ENCODE results near the gene ZNF883. TPM values are rescaled to one million over a fixed set of nuclear protein-coding genes. Genes with fewer than 3 reads are reported as not detected.
"Not testable (repeated sequence)": the region's sequence is repeated elsewhere in the genome, so short reads cannot be mapped to it uniquely, and the experiment has no call there.

Gene ZNF883
- total RNA-seq, result 2.0 TPM
- polyA plus RNA-seq, result 1.6 TPM
- long read RNA-seq, donor 1, result 0 reads
- long read RNA-seq, donor 2, result 0 reads
- long read RNA-seq, donor 3, partial matches to known transcripts, result 0 of 2 reads
- long read RNA-seq, donor 3, other reads (novel, unspliced or antisense), result 0 of 2 reads
- long read RNA-seq, donor 4, result 0 reads
- long read RNA-seq, donor 5, partial matches to known transcripts, result 0 of 4 reads
- long read RNA-seq, donor 5, other reads (novel, unspliced or antisense), result 0 of 4 reads
- long read RNA-seq, donor 6, partial matches to known transcripts, result 0 of 1 reads
- long read RNA-seq, donor 6, other reads (novel, unspliced or antisense), result 0 of 1 reads
- long read RNA-seq, donor 7, partial matches to known transcripts, result 0 of 1 reads
- long read RNA-seq, donor 7, other reads (novel, unspliced or antisense), result 0 of 1 reads
- long read RNA-seq, donor 8, result 0 reads
- long read RNA-seq, donor 9, partial matches to known transcripts, result 0 of 1 reads
- long read RNA-seq, donor 9, other reads (novel, unspliced or antisense), result 0 of 1 reads
- long read RNA-seq, donor 10, partial matches to known transcripts, result 0 of 3 reads
- long read RNA-seq, donor 10, other reads (novel, unspliced or antisense), result 0 of 3 reads

DNA sequence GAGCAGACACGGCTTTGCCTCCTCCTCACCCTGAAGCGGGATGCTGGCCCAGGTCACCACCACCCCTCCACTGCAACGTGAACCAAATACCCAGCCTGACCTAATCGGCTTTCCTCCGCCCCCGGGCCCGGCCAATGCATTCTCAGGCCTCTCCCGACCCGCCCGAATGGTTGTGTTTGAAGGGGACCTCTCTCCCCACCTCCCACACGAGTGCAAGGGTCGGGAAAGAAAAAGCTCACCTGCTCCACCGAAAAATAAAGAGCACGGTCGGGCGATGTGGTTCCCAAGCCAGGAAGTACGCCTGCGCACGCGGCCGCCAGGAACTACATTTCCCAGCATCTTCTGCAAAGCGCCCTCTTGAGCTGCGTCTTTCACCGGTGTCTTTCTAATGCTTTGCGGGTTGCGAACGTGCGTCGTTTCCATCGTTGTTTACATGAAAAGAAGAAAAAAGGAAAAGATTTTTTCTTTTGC is at the start of gene ZNF883:
TSS of gene ZNF883 (minus strand) at position 282 of the 471 bp plus-strand sequence.
- Histone ChIP-seq H3K4me3 (ENCODE audit: low read length in 2 of 2) (peak within 1 kb of the TSS in 1 of 2 donors; percentile 33), H3K27ac (ENCODE audit: low read depth in 1 of 2, low read length in 1 of 2) (no peak within 1 kb of the TSS), H3K36me3 (ENCODE audit: control insufficient read depth in 2 of 2, insufficient read depth in 2 of 2, low read length in 1 of 2) (no peaks in the 10 kb centered on the region), H3K9me3 (ENCODE audit: control insufficient read depth in 2 of 2, insufficient read depth in 1 of 2, low read length in 1 of 2) (peaks cover 1 to 6% of the 10 kb centered on the region in 2 donors), H3K4me1 (ENCODE audit: control insufficient read depth in 2 of 2, insufficient read depth in 2 of 2, low read length in 2 of 2) (no peaks in the 10 kb centered on the region), H3K27me3 (ENCODE audit: control insufficient read depth in 2 of 2, insufficient read depth in 1 of 2, low read length in 1 of 2) (peaks cover 0 to 4% of the 10 kb centered on the region in 2 donors)
- 8% methylated on average over 30 of the region's 30 CpGs for WGBS
- peak; percentile 4 to 59 (median 29) for DNase-seq (ENCODE audit: low read depth in 6 of 9, low spot score in 9 of 9)

GRCh38 chr9:113061072-113061850 is 49.3 kb upstream of the ZNF883 start:
- H3K4me1 ChIP-seq (ENCODE audit: control insufficient read depth in 2 of 2, insufficient read depth in 2 of 2, low read length in 2 of 2); DNase-seq (ENCODE audit: low read depth in 6 of 9, low spot score in 9 of 9); H3K4me3 ChIP-seq (ENCODE audit: low read length in 2 of 2); H3K27ac ChIP-seq (ENCODE audit: low read depth in 1 of 2, low read length in 1 of 2); H3K36me3 ChIP-seq (ENCODE audit: control insufficient read depth in 2 of 2, insufficient read depth in 2 of 2, low read length in 1 of 2): not testable (repeated sequence)
- Histone ChIP-seq H3K9me3 (ENCODE audit: control insufficient read depth in 2 of 2, insufficient read depth in 1 of 2, low read length in 1 of 2) (peaks cover 15 to 37% of the 10 kb centered on the region in 2 donors), H3K27me3 (ENCODE audit: control insufficient read depth in 2 of 2, insufficient read depth in 1 of 2, low read length in 1 of 2) (peaks cover 9 to 12% of the 10 kb centered on the region in 2 donors)
- WGBS, result 16% methylated on average over 23 of the region's 33 CpGs

DNA sequence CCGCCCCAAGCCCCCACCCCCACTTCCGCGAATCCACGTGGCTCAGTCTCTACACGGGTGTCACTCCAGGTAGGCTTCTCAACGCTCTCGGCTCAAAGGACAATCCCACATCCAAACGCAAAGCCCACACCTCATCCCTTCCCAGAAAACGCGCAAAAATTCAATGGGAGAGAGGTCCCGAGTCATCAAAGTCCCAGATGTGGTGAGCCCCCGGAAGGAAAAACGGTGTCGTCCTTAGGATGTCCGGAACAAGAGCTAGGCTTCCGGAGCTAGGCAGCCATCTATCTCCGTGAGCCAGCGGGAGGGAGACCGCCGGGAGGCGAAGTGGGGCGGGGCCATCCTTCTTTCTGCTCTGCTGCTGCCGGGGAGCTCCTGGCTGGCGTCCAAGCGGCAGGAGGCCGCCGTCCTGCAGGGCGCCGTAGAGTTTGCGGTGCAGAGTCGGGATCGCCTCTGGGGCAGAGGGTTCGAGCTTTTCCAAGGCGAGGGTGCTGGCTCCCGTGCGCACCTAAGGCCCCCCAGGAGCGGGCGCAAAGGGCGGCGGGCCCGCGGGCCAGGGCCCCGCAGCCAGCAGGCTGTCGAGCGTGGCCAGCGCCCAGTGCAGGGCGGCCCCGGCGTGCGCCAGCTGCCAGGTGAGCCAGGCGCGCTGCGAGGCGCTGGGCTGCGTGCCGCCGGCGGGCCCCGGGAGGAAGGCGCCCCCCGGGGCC is 47.7 kb upstream of the ZNF883 start:
- not testable (repeated sequence) for H3K4me3 ChIP-seq (ENCODE audit: low read length in 2 of 2); H3K36me3 ChIP-seq (ENCODE audit: control insufficient read depth in 2 of 2, insufficient read depth in 2 of 2, low read length in 1 of 2); DNase-seq (ENCODE audit: low read depth in 6 of 9, low spot score in 9 of 9); H3K4me1 ChIP-seq (ENCODE audit: control insufficient read depth in 2 of 2, insufficient read depth in 2 of 2, low read length in 2 of 2); H3K27ac ChIP-seq (ENCODE audit: low read depth in 1 of 2, low read length in 1 of 2)
- Histone ChIP-seq H3K9me3 (ENCODE audit: control insufficient read depth in 2 of 2, insufficient read depth in 1 of 2, low read length in 1 of 2) (peaks cover 19 to 43% of the 10 kb centered on the region in 2 donors), H3K27me3 (ENCODE audit: control insufficient read depth in 2 of 2, insufficient read depth in 1 of 2, low read length in 1 of 2) (peaks cover 9 to 12% of the 10 kb centered on the region in 2 donors)
- 11% methylated on average over 40 of the region's 61 CpGs for WGBS

DNA sequence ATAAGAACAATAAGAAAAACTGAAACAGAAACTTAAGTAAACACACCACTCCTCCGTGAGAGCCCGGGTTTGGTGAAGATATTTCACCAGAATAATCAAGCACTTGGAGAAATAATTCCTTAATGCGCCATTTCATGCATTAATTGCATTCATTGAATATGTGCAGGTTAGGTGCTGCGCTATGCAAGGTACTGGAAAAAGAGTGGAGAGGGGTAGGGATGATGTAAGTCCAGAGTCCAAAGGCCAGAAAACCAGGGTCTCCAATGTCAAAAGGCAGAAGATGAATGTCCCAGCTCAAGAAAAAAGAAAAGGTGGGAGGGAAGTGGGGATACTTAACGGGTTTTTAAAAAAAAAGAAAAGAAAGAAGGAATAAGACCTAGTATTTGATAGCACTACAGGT is 45.2 kb upstream of the ZNF883 start:
- peak overlapping the region; percentile 49 to 67 for H3K4me3 ChIP-seq (ENCODE audit: low read length in 2 of 2)
- H3K9me3 ChIP-seq (ENCODE audit: control insufficient read depth in 2 of 2, insufficient read depth in 1 of 2, low read length in 1 of 2), result peaks cover 14 to 32% of the 10 kb centered on the region in 2 donors
- peaks cover 9% of the 10 kb centered on the region in 2 donors for H3K27me3 ChIP-seq (ENCODE audit: control insufficient read depth in 2 of 2, insufficient read depth in 1 of 2, low read length in 1 of 2)
- 63% methylated on average over 5 of the region's 5 CpGs for WGBS
- peaks cover 2 to 4% of the 10 kb centered on the region in 2 donors for H3K4me1 ChIP-seq (ENCODE audit: control insufficient read depth in 2 of 2, insufficient read depth in 2 of 2, low read length in 2 of 2)
- DNase-seq (ENCODE audit: low read depth in 6 of 9, low spot score in 9 of 9), result no peak
- no peak overlapping the region for H3K27ac ChIP-seq (ENCODE audit: low read depth in 1 of 2, low read length in 1 of 2)
- H3K36me3 ChIP-seq (ENCODE audit: control insufficient read depth in 2 of 2, insufficient read depth in 2 of 2, low read length in 1 of 2), result no peaks in the 10 kb centered on the region

DNA sequence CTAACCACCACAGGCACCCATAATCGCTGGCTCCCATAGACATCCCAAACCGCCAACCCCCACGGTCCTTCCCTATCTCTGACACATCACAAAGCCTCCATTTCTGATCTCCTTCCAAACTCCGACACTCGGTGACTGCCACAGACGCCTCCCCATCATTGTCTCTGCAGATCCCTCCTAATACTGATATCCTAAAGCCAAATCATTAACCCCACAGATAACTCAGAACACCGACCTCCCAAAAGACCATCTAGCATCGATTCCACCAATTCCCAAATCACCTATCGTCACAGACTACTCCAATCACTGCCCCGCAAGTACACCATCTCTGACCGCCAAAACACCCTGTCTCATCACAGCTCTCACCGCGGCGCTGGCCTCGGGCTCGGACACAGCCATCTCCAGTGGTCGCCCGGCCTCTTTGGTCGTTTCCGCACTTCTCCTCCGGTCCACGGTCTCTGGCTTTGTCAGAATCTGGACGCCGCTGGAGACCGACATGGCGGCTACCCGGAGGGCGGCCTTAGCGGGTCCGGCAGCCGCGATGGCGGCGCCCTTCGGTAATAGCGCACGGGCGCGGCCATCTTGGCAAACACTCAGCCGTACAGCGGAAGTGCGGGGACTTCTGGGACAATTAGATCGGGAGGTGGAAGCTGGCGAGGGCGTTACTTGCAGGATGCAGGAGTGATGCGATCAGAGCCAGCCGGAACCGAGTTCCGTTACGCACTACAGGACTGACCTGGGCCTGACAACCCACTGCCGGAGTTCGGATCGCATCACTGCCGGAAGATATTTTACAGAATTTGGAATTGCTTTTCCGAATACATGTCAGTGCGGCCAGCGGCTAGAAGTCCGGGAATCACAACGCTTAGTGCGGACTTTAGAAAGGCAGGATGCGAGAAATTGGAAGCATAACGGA is 44.5 kb upstream of the ZNF883 start, which contains the start of gene ZFP37:
TSS of gene ZFP37 (minus strand) at position 534 of the 916 bp plus-strand sequence. CDS start at position 498, 36 bp downstream.
- no peaks in the 10 kb centered on the region for H3K36me3 ChIP-seq (ENCODE audit: control insufficient read depth in 2 of 2, insufficient read depth in 2 of 2, low read length in 1 of 2)
- peaks cover 13 to 27% of the 10 kb centered on the region in 2 donors for H3K9me3 ChIP-seq (ENCODE audit: control insufficient read depth in 2 of 2, insufficient read depth in 1 of 2, low read length in 1 of 2)
- H3K4me3 ChIP-seq (ENCODE audit: low read length in 2 of 2), result peak within 1 kb of the TSS; percentile 49 to 67
- peak; percentile 24 to 77 (median 52) for DNase-seq (ENCODE audit: low read depth in 6 of 9, low spot score in 9 of 9)
- H3K4me1 ChIP-seq (ENCODE audit: control insufficient read depth in 2 of 2, insufficient read depth in 2 of 2, low read length in 2 of 2), result peaks cover 2 to 4% of the 10 kb centered on the region in 2 donors
- 7% methylated on average over 62 of the region's 62 CpGs for WGBS
- peak within 1 kb of the TSS in 1 of 2 donors; percentile 47 for H3K27ac ChIP-seq (ENCODE audit: low read depth in 1 of 2, low read length in 1 of 2)
- peaks cover 5 to 9% of the 10 kb centered on the region in 2 donors for H3K27me3 ChIP-seq (ENCODE audit: control insufficient read depth in 2 of 2, insufficient read depth in 1 of 2, low read length in 1 of 2)

DNA sequence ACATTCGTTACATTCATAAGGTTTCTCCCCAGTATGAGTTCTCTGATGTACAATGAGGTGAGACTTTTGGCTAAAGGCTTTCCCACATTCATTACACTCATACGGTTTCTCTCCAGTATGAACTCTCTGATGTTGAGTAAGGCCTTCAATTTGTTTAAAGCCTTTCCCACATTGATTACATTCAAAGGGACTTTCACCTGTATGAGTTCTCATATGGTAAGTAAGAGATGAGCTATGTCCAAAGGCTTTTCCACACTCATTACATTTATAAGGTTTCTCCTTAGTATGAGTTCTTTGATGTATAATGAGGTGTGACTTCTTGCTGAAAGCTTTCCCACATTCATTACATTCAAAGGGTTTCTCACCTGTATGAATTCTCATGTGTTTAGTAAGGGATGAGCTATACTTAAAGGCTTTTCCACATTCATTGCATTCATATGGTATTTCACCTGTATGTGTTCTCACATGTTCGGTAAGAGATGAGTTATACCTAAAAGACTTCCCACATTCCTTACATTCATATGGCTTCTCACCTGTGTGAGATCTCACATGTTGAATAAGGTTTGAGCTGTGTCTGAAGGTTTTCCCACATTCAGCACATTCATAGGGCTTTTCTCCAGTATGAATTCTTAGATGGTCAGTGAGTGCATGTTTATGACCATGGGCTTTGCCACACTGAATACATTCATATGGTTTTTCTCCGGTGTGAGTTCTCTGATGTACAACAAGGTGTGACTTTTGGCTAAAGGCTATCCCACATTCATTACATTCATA is 31.1 kb upstream of the ZNF883 start:
- no peak for DNase-seq (ENCODE audit: low read depth in 6 of 9, low spot score in 9 of 9)
- H3K36me3 ChIP-seq (ENCODE audit: control insufficient read depth in 2 of 2, insufficient read depth in 2 of 2, low read length in 1 of 2), result peaks cover 0 to 1% of the 10 kb centered on the region in 2 donors
- H3K27ac ChIP-seq (ENCODE audit: low read depth in 1 of 2, low read length in 1 of 2), result no peak overlapping the region
- H3K27me3 ChIP-seq (ENCODE audit: control insufficient read depth in 2 of 2, insufficient read depth in 1 of 2, low read length in 1 of 2), result no peaks in the 10 kb centered on the region
- H3K9me3 ChIP-seq (ENCODE audit: control insufficient read depth in 2 of 2, insufficient read depth in 1 of 2, low read length in 1 of 2), result peaks cover 3% of the 10 kb centered on the region in 2 donors
- 95% methylated on average over 4 of the region's 4 CpGs for WGBS
- H3K4me1 ChIP-seq (ENCODE audit: control insufficient read depth in 2 of 2, insufficient read depth in 2 of 2, low read length in 2 of 2), result no peaks in the 10 kb centered on the region
- H3K4me3 ChIP-seq (ENCODE audit: low read length in 2 of 2), result no peak overlapping the region

DNA sequence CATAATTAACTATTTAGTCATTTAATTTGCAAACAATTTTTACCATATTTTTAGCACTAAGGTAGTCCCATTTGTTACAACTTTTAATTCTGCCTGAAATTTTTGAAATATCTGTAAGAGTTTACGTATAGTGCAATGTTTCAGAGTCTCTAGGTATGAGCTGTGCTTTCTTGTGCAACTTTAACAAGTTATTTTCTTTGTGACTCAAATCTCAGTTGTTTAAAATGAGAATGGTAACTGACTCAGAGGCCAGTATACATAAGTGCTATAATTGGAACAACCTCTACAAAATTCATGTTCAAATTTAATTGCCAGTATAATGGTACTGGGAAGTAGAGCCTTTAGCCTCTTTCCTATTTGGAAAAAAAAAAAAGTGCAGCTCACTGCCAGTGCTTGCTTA is 14.2 kb upstream of the ZNF883 start:
- no peaks in the 10 kb centered on the region for H3K4me1 ChIP-seq (ENCODE audit: control insufficient read depth in 2 of 2, insufficient read depth in 2 of 2, low read length in 2 of 2)
- H3K27ac ChIP-seq (ENCODE audit: low read depth in 1 of 2, low read length in 1 of 2), result no peak overlapping the region
- peaks cover 2 to 6% of the 10 kb centered on the region in 2 donors for H3K9me3 ChIP-seq (ENCODE audit: control insufficient read depth in 2 of 2, insufficient read depth in 1 of 2, low read length in 1 of 2)
- H3K36me3 ChIP-seq (ENCODE audit: control insufficient read depth in 2 of 2, insufficient read depth in 2 of 2, low read length in 1 of 2), result no peaks in the 10 kb centered on the region
- WGBS, result 81% methylated on average over 1 of the region's 1 CpG
- DNase-seq (ENCODE audit: low read depth in 6 of 9, low spot score in 9 of 9), result no peak
- H3K27me3 ChIP-seq (ENCODE audit: control insufficient read depth in 2 of 2, insufficient read depth in 1 of 2, low read length in 1 of 2), result no peaks in the 10 kb centered on the region
- no peak overlapping the region for H3K4me3 ChIP-seq (ENCODE audit: low read length in 2 of 2)

All from thymus (tissue), 14 donors.